ENCODE measurements around the gene CIDEB. TPM values are rescaled to one million over a fixed set of nuclear protein-coding genes. Genes with fewer than 3 reads are reported as not detected.

Gene CIDEB
- total and polyA plus RNA-seq, 2 of the 13 experiments (the other 11 are each of a cell fraction or from before 2014, with no cell fraction given) = 35.8 to 110 TPM

DNA sequence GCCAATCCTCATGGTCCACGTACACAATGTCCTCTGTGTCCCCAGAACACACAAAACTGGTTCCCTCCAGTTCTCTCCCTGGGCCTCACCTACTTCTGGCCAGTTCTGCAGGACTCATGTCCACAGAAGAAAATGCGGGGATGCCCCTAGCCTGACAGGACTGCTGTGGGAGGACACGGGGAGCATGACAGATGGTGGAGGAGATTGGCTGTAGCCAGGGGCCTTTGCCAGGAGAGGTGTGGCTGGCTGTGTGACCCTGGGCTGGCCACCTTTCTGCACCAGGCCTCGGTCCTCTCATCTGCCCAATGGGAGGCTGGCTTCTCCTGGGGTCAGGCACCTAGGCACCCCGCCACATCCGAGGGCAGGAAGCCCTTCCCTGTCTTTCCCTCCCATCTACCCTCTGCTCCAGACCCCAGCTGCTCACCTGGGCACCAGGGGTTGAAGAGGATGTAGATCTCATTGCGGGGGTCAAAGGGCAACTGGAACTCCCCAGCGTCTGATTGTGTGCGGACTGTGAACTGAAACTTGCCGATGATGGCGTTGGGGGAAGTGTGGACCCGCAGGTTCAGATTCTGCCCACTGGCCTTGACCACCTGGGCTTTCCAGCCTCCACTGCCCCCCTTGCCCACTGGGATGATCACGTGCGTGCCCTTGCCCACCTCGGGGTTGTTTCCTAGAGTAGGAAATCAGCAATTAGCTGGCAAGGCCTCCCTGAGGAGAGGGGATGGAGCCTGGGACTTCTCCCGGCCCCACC is 47.6 kb downstream of the CIDEB start (continued):
- TF ChIP-seq ZFYVE20 (CRISPR knock-in tag; IDR thresholded peaks at IDR 0.05; ENCODE audit: borderline replicate concordance, low read depth) = no peak
- no peak for TF ChIP-seq ELF3 (CRISPR knock-in tag; IDR thresholded peaks at IDR 0.05)
- TF ChIP-seq, protein P1, sequence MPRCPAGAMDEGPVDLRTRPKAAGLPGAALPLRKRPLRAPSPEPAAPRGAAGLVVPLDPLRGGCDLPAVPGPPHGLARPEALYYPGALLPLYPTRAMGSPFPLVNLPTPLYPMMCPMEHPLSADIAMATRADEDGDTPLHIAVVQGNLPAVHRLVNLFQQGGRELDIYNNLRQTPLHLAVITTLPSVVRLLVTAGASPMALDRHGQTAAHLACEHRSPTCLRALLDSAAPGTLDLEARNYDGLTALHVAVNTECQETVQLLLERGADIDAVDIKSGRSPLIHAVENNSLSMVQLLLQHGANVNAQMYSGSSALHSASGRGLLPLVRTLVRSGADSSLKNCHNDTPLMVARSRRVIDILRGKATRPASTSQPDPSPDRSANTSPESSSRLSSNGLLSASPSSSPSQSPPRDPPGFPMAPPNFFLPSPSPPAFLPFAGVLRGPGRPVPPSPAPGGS (CRISPR knock-in tag; IDR thresholded peaks at IDR 0.05) = no peak
- no peak for TF ChIP-seq RBFOX2 (IDR thresholded peaks at IDR 0.05; ENCODE audit: low read depth, low read length)
- TF ChIP-seq, protein P2, sequence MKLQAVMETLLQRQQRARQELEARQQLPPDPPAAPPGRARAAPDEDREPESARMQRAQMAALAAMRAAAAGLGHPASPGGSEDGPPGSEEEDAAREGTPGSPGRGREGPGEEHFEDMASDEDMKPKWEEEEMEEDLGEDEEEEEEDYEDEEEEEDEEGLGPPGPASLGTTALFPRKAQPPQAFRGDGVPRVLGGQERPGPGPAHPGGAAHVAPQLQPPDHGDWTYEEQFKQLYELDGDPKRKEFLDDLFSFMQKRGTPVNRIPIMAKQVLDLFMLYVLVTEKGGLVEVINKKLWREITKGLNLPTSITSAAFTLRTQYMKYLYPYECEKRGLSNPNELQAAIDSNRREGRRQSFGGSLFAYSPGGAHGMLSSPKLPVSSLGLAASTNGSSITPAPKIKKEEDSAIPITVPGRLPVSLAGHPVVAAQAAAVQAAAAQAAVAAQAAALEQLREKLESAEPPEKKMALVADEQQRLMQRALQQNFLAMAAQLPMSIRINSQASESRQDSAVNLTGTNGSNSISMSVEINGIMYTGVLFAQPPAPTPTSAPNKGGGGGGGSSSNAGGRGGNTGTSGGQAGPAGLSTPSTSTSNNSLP (IDR thresholded peaks at IDR 0.05; ENCODE audit: low read depth, low read length) = no peak
- TF ChIP-seq MIXL1 (CRISPR knock-in tag; IDR thresholded peaks at IDR 0.05) = no peak
- TF ChIP-seq, protein P3, sequence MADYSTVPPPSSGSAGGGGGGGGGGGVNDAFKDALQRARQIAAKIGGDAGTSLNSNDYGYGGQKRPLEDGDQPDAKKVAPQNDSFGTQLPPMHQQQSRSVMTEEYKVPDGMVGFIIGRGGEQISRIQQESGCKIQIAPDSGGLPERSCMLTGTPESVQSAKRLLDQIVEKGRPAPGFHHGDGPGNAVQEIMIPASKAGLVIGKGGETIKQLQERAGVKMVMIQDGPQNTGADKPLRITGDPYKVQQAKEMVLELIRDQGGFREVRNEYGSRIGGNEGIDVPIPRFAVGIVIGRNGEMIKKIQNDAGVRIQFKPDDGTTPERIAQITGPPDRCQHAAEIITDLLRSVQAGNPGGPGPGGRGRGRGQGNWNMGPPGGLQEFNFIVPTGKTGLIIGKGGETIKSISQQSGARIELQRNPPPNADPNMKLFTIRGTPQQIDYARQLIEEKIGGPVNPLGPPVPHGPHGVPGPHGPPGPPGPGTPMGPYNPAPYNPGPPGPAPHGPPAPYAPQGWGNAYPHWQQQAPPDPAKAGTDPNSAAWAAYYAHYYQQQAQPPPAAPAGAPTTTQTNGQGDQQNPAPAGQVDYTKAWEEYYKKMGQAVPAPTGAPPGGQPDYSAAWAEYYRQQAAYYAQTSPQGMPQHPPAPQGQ (CRISPR knock-in tag; IDR thresholded peaks at IDR 0.05; ENCODE audit: borderline replicate concordance) = no peak
- no peak for TF ChIP-seq ZNF264 (CRISPR knock-in tag; IDR thresholded peaks at IDR 0.05)
- TF ChIP-seq WIZ (CRISPR knock-in tag; IDR thresholded peaks at IDR 0.05) = 0 out of 2 replicates have a peak, but pooled peaks have one; percentile 43
- 0 out of 2 replicates have a peak, but pooled peaks have one; percentile 46 for TF ChIP-seq HIVEP1 (CRISPR knock-in tag; IDR thresholded peaks at IDR 0.05)
- TF ChIP-seq KMT2B (CRISPR knock-in tag; IDR thresholded peaks at IDR 0.05) = no peak
- no peak for TF ChIP-seq KAT2B (IDR thresholded peaks at IDR 0.05; ENCODE audit: borderline replicate concordance, low read depth, low read length)
- TF ChIP-seq, protein P4, sequence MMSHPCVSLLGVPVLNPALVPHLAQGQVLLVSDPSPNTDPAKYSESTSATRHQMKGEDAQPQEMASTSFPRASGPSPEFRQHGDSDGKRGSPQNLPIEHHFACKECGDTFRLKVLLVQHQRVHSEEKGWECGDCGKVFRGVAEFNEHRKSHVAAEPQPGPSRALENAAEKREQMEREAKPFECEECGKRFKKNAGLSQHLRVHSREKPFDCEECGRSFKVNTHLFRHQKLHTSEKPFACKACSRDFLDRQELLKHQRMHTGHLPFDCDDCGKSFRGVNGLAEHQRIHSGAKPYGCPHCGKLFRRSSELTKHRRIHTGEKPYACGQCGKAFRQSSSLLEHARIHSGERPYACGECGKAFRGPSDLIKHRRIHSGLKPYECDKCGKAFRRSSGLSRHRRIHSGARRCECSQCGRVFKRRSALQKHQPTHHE (CRISPR knock-in tag; IDR thresholded peaks at IDR 0.05; ENCODE audit: borderline replicate concordance) = no peak
- no peak for TF ChIP-seq ZBTB20 (CRISPR knock-in tag; IDR thresholded peaks at IDR 0.05; ENCODE audit: borderline replicate concordance, low read depth)
- TF ChIP-seq, protein P5, sequence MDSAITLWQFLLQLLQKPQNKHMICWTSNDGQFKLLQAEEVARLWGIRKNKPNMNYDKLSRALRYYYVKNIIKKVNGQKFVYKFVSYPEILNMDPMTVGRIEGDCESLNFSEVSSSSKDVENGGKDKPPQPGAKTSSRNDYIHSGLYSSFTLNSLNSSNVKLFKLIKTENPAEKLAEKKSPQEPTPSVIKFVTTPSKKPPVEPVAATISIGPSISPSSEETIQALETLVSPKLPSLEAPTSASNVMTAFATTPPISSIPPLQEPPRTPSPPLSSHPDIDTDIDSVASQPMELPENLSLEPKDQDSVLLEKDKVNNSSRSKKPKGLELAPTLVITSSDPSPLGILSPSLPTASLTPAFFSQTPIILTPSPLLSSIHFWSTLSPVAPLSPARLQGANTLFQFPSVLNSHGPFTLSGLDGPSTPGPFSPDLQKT (CRISPR knock-in tag; IDR thresholded peaks at IDR 0.05; ENCODE audit: borderline replicate concordance) = no peak
- no peak for TF ChIP-seq NCOA2 (CRISPR knock-in tag; IDR thresholded peaks at IDR 0.05)
- 0 out of 2 replicates have a peak, but pooled peaks have one; percentile 20 for TF ChIP-seq ZNF891 (CRISPR knock-in tag; IDR thresholded peaks at IDR 0.05)
- TF ChIP-seq ISX (CRISPR knock-in tag; conservative IDR thresholded peaks at IDR 0.05) = no peak
- TF ChIP-seq SOX13 (IDR thresholded peaks at IDR 0.05) = no peak
- TF ChIP-seq SOX13 (CRISPR knock-in tag; conservative IDR thresholded peaks at IDR 0.05 in 1 of 2, IDR thresholded peaks at IDR 0.05 in 1 of 2) = no peak
- no peak for TF ChIP-seq ZNF17 (CRISPR knock-in tag; IDR thresholded peaks at IDR 0.05)
- TF ChIP-seq ZNF703 (CRISPR knock-in tag; IDR thresholded peaks at IDR 0.05; ENCODE audit: borderline replicate concordance) = no peak
- no peak for TF ChIP-seq ZNF20 (CRISPR knock-in tag; IDR thresholded peaks at IDR 0.05)
- no peak for TF ChIP-seq MATR3 (CRISPR knock-in tag; IDR thresholded peaks at IDR 0.05)

Measured in HepG2 (cell line).